ENCODE measurements around the gene ZNF683. TPM values are rescaled to one million over a fixed set of nuclear protein-coding genes. Genes with fewer than 3 reads are reported as not detected.
"Not testable (repeated sequence)": the region's sequence is repeated elsewhere in the genome, so short reads cannot be mapped to it uniquely, and the experiment has no call there.

ZNF683 gene
- polyA plus RNA-seq (2013): 0.24 TPM

DNA sequence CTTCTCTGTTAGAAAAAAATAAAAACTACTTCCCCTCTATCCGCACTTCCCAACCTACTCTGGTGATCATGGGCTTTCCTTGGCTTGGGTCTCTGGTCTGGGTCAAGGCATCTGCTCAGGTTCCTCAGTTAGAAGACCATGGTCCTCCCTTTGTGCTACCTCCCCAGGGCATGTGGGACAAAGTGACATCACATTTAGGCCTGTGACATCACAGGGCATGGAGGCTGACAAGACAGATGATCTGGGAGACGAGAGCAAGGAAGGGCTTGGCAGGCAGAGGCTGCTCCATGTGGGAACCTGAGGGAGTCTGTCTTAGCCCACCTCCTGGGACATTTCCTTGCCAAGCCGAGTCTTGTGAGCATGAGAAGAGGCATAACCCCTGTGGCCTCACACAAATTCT, at the start of gene ZNF683:
Gene ZNF683, minus strand, starts transcription at position 140 of the 400 bp plus-strand sequence. CDS start 4,179 bp downstream, outside the sequence.
- H3K27me3 ChIP-seq (replicated peaks in 2 of 5; ENCODE audit: control insufficient read depth in 4 of 5, insufficient read depth in 5 of 5, low read length in 4 of 5); DNase-seq; H3K36me3 ChIP-seq (ENCODE audit: control insufficient read depth in 4 of 4, insufficient read depth in 4 of 4, low read length in 3 of 4); H3K9me3 ChIP-seq (ENCODE audit: control extremely low read depth in 1 of 5, control insufficient read depth in 4 of 5, insufficient read depth in 2 of 5, low read depth in 1 of 5, low read length in 4 of 5); H3K27ac ChIP-seq (ENCODE audit: insufficient read depth in 1 of 2, low read depth in 1 of 2, low read length in 2 of 2, poor library complexity in 1 of 2, severe bottlenecking in 2 of 2); H3K4me3 ChIP-seq (ENCODE audit: control insufficient read depth in 1 of 7, extremely low read depth in 1 of 7, insufficient read depth in 4 of 7, low read depth in 2 of 7, low read length in 6 of 7): not testable (repeated sequence)
- H3K4me1 ChIP-seq (ENCODE audit: control extremely low read depth in 1 of 4, control insufficient read depth in 4 of 4, insufficient read depth in 4 of 4, low read length in 3 of 4): peaks cover 8 to 75% (median 58%) of the 10 kb centered on the region in 4 experiments
- POLR2A ChIA-PET: interaction anchor here (0.6 kb wide), 2 partner anchors 47 to 1340 kb away, joined by 3 read pairs; no protein-coding TSS in a partner anchor
- CTCF ChIA-PET: interaction anchor here (1.2 to 3.3 kb wide), 4 partner anchors 8 to 96 kb away, joined by 4 to 29 read pairs (median 8); no protein-coding TSS in a partner anchor
- 72% methylated on average over 3 of the region's 3 CpGs for WGBS (ENCODE audit: insufficient coverage)

DNA sequence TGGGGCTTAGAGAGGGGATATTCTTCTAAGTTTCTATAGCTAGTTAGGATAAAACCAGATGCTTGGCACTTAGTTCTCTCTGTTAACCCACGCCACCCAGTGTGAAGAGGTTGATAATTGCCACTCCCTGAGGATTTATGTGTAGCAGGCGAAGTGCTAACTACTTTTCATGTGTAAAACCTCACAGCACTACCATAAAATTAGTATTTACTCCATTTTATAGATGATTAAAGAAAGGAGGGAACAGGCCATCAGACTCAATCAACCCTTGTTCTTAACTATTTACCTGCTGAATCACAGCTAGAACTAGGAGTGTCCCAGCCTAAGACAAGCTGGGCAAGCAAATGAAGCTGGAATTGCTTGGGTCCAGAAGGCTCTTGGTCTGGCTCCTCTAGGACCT, 46.9 kb upstream of the ZNF683 start:
- WGBS (ENCODE audit: insufficient coverage): no CpG with 5 or more reads among the region's 2 CpGs
- no peak overlapping the region for H3K27ac ChIP-seq (ENCODE audit: insufficient read depth in 1 of 2, low read depth in 1 of 2, low read length in 2 of 2, poor library complexity in 1 of 2, severe bottlenecking in 2 of 2)
- POLR2A ChIA-PET: no interaction called here
- no peak overlapping the region for H3K4me3 ChIP-seq (ENCODE audit: control insufficient read depth in 1 of 7, extremely low read depth in 1 of 7, insufficient read depth in 4 of 7, low read depth in 2 of 7, low read length in 6 of 7)
- H3K36me3 ChIP-seq (ENCODE audit: control insufficient read depth in 4 of 4, insufficient read depth in 4 of 4, low read length in 3 of 4): no peaks in the 10 kb centered on the region
- H3K9me3 ChIP-seq (ENCODE audit: control extremely low read depth in 1 of 5, control insufficient read depth in 4 of 5, insufficient read depth in 2 of 5, low read depth in 1 of 5, low read length in 4 of 5): no peaks in the 10 kb centered on the region
- peaks cover 0 to 3% (median 2%) of the 10 kb centered on the region in 4 experiments for H3K4me1 ChIP-seq (ENCODE audit: control extremely low read depth in 1 of 4, control insufficient read depth in 4 of 4, insufficient read depth in 4 of 4, low read length in 3 of 4)
- no peak for DNase-seq
- H3K27me3 ChIP-seq (replicated peaks in 2 of 5; ENCODE audit: control insufficient read depth in 4 of 5, insufficient read depth in 5 of 5, low read length in 4 of 5): peaks cover 2 to 27% (median 10%) of the 10 kb centered on the region in 5 experiments
- CTCF ChIA-PET: interaction anchor here (0.8 to 1.9 kb wide), 4 partner anchors 10 to 98 kb away, joined by 3 to 4 read pairs (median 4); no protein-coding TSS in a partner anchor

DNA sequence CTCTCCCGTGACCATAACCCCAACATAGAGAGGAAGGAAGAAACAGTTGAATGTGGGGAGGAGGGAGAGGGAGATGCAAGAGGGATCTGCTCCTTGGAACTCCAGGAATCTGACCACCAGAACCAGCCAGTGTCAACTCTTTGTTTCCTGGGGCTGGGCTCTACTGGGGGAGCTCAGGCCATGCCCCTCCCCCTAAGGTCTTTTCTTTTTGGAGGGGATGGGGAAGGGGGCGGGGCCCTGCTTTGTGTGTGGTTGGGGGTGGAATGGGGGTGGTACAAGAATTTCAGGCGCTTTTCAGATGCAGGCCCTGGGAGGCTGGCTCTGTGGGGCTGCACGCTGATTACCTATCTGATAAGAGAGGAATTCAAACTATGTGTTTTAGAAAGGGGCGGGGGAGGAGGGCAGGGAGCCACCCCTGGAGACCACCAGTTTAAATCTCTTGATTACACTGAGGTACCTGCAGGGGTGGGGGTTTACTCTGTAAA, 46.4 kb upstream of the ZNF683 start:
- H3K36me3 ChIP-seq (ENCODE audit: control insufficient read depth in 4 of 4, insufficient read depth in 4 of 4, low read length in 3 of 4): no peaks in the 10 kb centered on the region
- H3K27me3 ChIP-seq (replicated peaks in 2 of 5; ENCODE audit: control insufficient read depth in 4 of 5, insufficient read depth in 5 of 5, low read length in 4 of 5): peaks cover 4 to 33% (median 10%) of the 10 kb centered on the region in 5 experiments
- DNase-seq: no peak
- 92% methylated on average over 2 of the region's 5 CpGs for WGBS (ENCODE audit: insufficient coverage)
- ChIA-PET POLR2A (no interaction called here), CTCF (interaction anchor here (1.9 to 3.5 kb wide), 2 partner anchors 10 to 12 kb away, joined by 4 to 29 read pairs; no protein-coding TSS in a partner anchor)
- H3K4me1 ChIP-seq (ENCODE audit: control extremely low read depth in 1 of 4, control insufficient read depth in 4 of 4, insufficient read depth in 4 of 4, low read length in 3 of 4): peaks cover 0 to 3% (median 2%) of the 10 kb centered on the region in 4 experiments
- H3K27ac ChIP-seq (ENCODE audit: insufficient read depth in 1 of 2, low read depth in 1 of 2, low read length in 2 of 2, poor library complexity in 1 of 2, severe bottlenecking in 2 of 2): no peak overlapping the region
- no peak overlapping the region for H3K4me3 ChIP-seq (ENCODE audit: control insufficient read depth in 1 of 7, extremely low read depth in 1 of 7, insufficient read depth in 4 of 7, low read depth in 2 of 7, low read length in 6 of 7)
- H3K9me3 ChIP-seq (ENCODE audit: control extremely low read depth in 1 of 5, control insufficient read depth in 4 of 5, insufficient read depth in 2 of 5, low read depth in 1 of 5, low read length in 4 of 5): no peaks in the 10 kb centered on the region

DNA sequence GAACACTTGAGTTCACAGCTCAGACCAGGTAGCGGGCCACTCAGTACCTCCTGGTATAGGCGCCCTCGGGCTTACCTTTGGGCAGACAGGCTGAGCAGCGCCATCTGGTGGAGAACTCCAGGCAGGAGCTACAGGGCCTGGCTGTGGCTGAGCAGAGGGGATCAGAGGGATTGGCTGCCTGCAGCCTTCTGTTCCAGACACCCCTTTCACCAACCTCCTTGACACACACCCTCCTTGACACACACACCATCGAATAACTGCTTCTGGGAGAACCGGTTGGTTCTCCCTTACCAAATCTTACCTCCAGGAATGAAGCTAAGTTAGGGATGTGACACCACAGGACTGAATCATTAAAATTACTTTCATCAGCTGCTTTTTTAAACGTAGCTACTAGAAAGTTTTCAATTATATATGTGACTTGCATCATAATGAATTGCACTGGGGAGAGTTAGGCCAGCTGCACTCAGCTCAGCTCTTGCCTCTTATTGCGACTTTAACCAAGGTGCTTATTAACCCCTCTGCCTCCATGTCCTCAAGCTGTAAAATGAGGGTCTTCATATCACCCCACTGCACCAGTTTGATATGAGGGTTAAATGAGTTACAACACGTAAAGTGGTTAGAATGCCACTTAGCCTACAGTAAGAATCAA, 44.7 kb upstream of the ZNF683 start:
- no peaks in the 10 kb centered on the region for H3K36me3 ChIP-seq (ENCODE audit: control insufficient read depth in 4 of 4, insufficient read depth in 4 of 4, low read length in 3 of 4)
- H3K9me3 ChIP-seq (ENCODE audit: control extremely low read depth in 1 of 5, control insufficient read depth in 4 of 5, insufficient read depth in 2 of 5, low read depth in 1 of 5, low read length in 4 of 5): no peaks in the 10 kb centered on the region
- WGBS (ENCODE audit: insufficient coverage): 17% methylated on average over 6 of the region's 9 CpGs
- H3K27ac ChIP-seq (ENCODE audit: insufficient read depth in 1 of 2, low read depth in 1 of 2, low read length in 2 of 2, poor library complexity in 1 of 2, severe bottlenecking in 2 of 2): no peak overlapping the region
- CTCF ChIA-PET: interaction anchor here (0.6 to 3.5 kb wide), 33 partner anchors 8 to 272 kb away, joined by 3 to 29 read pairs (median 4); partner anchors contain the start of genes CD52 and DHDDS
- no peak overlapping the region for H3K4me3 ChIP-seq (ENCODE audit: control insufficient read depth in 1 of 7, extremely low read depth in 1 of 7, insufficient read depth in 4 of 7, low read depth in 2 of 7, low read length in 6 of 7)
- DNase-seq: peak; percentile 77 to 85 (median 81)
- POLR2A ChIA-PET: interaction anchor here (0.6 kb wide), 2 partner anchors 20 to 249 kb away, joined by 3 read pairs; no protein-coding TSS in a partner anchor
- peaks cover 8 to 46% (median 20%) of the 10 kb centered on the region in 5 experiments for H3K27me3 ChIP-seq (replicated peaks in 2 of 5; ENCODE audit: control insufficient read depth in 4 of 5, insufficient read depth in 5 of 5, low read length in 4 of 5)
- H3K4me1 ChIP-seq (ENCODE audit: control extremely low read depth in 1 of 4, control insufficient read depth in 4 of 4, insufficient read depth in 4 of 4, low read length in 3 of 4): peaks cover 0 to 3% (median 2%) of the 10 kb centered on the region in 4 experiments

DNA sequence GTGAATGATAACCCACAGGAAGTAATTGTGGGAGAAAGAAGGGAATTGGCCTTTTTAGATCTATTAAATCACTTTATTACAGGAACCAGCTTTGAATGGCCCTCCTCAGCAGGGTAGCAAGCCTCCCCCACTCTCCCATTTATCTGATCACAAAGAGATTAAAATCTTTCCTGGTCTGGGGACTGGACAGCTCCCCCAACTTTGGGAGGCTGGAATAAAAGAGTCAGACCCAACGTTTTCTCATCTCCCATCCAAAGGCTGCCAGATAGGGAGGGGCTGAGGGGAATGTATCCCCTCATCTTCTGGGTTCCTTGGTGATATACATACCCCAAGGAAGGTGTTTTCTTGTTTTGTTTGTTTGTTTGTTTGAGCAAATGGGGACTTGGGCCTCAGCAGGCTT, 40.5 kb upstream of the ZNF683 start:
- Histone ChIP-seq H3K4me3 (ENCODE audit: control insufficient read depth in 1 of 7, extremely low read depth in 1 of 7, insufficient read depth in 4 of 7, low read depth in 2 of 7, low read length in 6 of 7) (no peak overlapping the region), H3K9me3 (ENCODE audit: control extremely low read depth in 1 of 5, control insufficient read depth in 4 of 5, insufficient read depth in 2 of 5, low read depth in 1 of 5, low read length in 4 of 5) (no peaks in the 10 kb centered on the region), H3K36me3 (ENCODE audit: control insufficient read depth in 4 of 4, insufficient read depth in 4 of 4, low read length in 3 of 4) (no peaks in the 10 kb centered on the region), H3K4me1 (ENCODE audit: control extremely low read depth in 1 of 4, control insufficient read depth in 4 of 4, insufficient read depth in 4 of 4, low read length in 3 of 4) (peaks cover 0 to 14% (median 13%) of the 10 kb centered on the region in 4 experiments), H3K27me3 (replicated peaks in 2 of 5; ENCODE audit: control insufficient read depth in 4 of 5, insufficient read depth in 5 of 5, low read length in 4 of 5) (peaks cover 8 to 79% (median 38%) of the 10 kb centered on the region in 5 experiments), H3K27ac (ENCODE audit: insufficient read depth in 1 of 2, low read depth in 1 of 2, low read length in 2 of 2, poor library complexity in 1 of 2, severe bottlenecking in 2 of 2) (no peak overlapping the region)
- WGBS (ENCODE audit: insufficient coverage): no CpG with 5 or more reads among the region's 1 CpG
- POLR2A ChIA-PET: no interaction called here
- DNase-seq: no peak
- CTCF ChIA-PET: interaction anchor here (0.7 kb wide), 1 partner anchor 19 kb away, joined by 3 read pairs; the partner anchor contains the start of gene DHDDS

DNA sequence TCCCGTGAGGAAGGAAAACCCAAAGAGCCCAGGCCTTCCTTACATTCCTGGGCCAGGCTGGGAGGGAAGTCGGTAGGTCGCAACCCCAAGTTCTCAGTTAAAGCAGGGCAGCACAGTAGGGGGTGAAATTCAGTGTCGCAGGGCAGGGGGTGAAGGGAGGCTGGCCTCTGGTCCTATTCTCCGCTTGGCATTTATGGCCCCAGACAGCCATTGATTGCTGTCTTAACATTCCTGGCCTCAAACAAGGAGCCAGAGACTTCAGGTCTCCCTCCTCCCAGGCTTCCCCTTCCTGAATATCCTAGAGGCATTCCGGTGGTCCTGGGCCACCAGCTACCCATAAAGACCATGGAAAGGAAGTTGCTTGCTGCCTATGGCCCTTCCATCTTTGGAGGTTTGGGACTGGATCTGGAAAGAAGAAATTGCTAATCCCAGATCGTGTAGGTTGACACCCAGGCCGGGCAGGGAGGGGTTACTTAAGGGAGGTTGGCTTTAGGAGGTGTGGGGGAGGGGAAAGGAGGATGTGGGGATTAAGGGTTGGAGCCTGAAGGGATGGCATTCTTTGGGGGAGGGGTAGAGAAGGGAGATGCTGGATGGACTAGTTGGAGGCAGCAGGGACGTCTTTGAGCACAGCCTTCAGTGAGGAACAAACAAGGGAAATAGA, 39.8 kb upstream of the ZNF683 start:
- POLR2A ChIA-PET: no interaction called here

More for the DNA sequence above, 39.8 kb upstream of the ZNF683 start:
- Histone ChIP-seq H3K36me3 (ENCODE audit: control insufficient read depth in 4 of 4, insufficient read depth in 4 of 4, low read length in 3 of 4) (no peaks in the 10 kb centered on the region), H3K9me3 (ENCODE audit: control extremely low read depth in 1 of 5, control insufficient read depth in 4 of 5, insufficient read depth in 2 of 5, low read depth in 1 of 5, low read length in 4 of 5) (no peaks in the 10 kb centered on the region), H3K4me3 (ENCODE audit: control insufficient read depth in 1 of 7, extremely low read depth in 1 of 7, insufficient read depth in 4 of 7, low read depth in 2 of 7, low read length in 6 of 7) (no peak overlapping the region), H3K27ac (ENCODE audit: insufficient read depth in 1 of 2, low read depth in 1 of 2, low read length in 2 of 2, poor library complexity in 1 of 2, severe bottlenecking in 2 of 2) (no peak overlapping the region), H3K4me1 (ENCODE audit: control extremely low read depth in 1 of 4, control insufficient read depth in 4 of 4, insufficient read depth in 4 of 4, low read length in 3 of 4) (peaks cover 0 to 14% (median 13%) of the 10 kb centered on the region in 4 experiments), H3K27me3 (replicated peaks in 2 of 5; ENCODE audit: control insufficient read depth in 4 of 5, insufficient read depth in 5 of 5, low read length in 4 of 5) (peaks cover 8 to 79% (median 38%) of the 10 kb centered on the region in 5 experiments)
- WGBS (ENCODE audit: insufficient coverage): 35% methylated on average over 9 of the region's 9 CpGs
- CTCF ChIA-PET: no interaction called here
- no peak for DNase-seq

Measured in common myeloid progenitor, CD34-positive (primary cell).